Skin of body (tissue), 2 donors: ENCODE data around the gene DDX25. TPM values are rescaled to one million over a fixed set of nuclear protein-coding genes. Genes with fewer than 3 reads are reported as not detected.

Experiments used
- DNase-seq: peaks from one replicate; lab custom pipeline; 2025; lab: John Stamatoyannopoulos, UW
- total RNA-seq: library from RNA; depleted of rRNA; stranded (reverse); fragments of >200 nt; gene quantifications from one replicate; pipeline ENCODE4 v1.2.3, GENCODE V29; 2014

The DDX25 gene
- total RNA-seq, 1 donor from 2014 or later: 0.20 TPM

- DNase-seq: no peak
These were observed 28.9 kb downstream of the DDX25 start for GRCh38 chr11:125933030-125933813.

GRCh38 chr11:125934473-125934872 is 30.2 kb downstream of the DDX25 start:
- DNase-seq: no peak

GRCh38 chr11:125935056-125935455 is 30.7 kb downstream of the DDX25 start:
- DNase-seq: no peak

- peak; percentile 55 for DNase-seq
These were observed 31.4 kb downstream of the DDX25 start for GRCh38 chr11:125935618-125936199.

GRCh38 chr11:125938418-125938817 is 34.1 kb downstream of the DDX25 start:
- no peak for DNase-seq

GRCh38 chr11:125939081-125939521 is 34.8 kb downstream of the DDX25 start:
- DNase-seq: peak; percentile 35

GRCh38 chr11:125940145-125940544 is 35.8 kb downstream of the DDX25 start:
- DNase-seq: no peak

- DNase-seq: no peak
These were observed 36.9 kb downstream of the DDX25 start for GRCh38 chr11:125941267-125941618.

- DNase-seq: no peak
These were observed 37.6 kb downstream of the DDX25 start for GRCh38 chr11:125941619-125942611.

- no peak for DNase-seq
These were observed 38.6 kb downstream of the DDX25 start for GRCh38 chr11:125942771-125943428.

- no peak for DNase-seq
These were observed 39.5 kb downstream of the DDX25 start for GRCh38 chr11:125943661-125944349.

GRCh38 chr11:125944350-125945010 is 40.2 kb downstream of the DDX25 start:
- no peak for DNase-seq

GRCh38 chr11:125945011-125945796 is 40.9 kb downstream of the DDX25 start:
- no peak for DNase-seq

GRCh38 chr11:125945797-125946520 is 41.7 kb downstream of the DDX25 start, which contains the start of gene VSIG10L2:
VSIG10L2 (plus strand) TSS chr11:125946044; CDS start chr11:125946056, 12 bp downstream.
- DNase-seq: no peak

GRCh38 chr11:125946712-125947418 is 42.6 kb downstream of the DDX25 start:
- DNase-seq: no peak

- DNase-seq: no peak
These were observed 43.3 kb downstream of the DDX25 start for GRCh38 chr11:125947419-125948277.
